Inflammatory macrophage treated with lipopolysaccharide for 4 hours (primary cell): ENCODE measurements around the gene RNF103.
A peak's percentile ranks its signal among the peaks of the same experiment; 100 is the strongest.

Source experiments
- DNase-seq: peaks from one replicate; pipeline ENCODE4 v3.0.0-alpha.2; 2020

The RNF103 gene

GRCh38 chr2:86562922-86563649, 60.6 kb downstream of the RNF103 start, which contains the start of gene CHMP3:
Gene CHMP3, minus strand, starts transcription at chr2:86563443. Its CDS starts 95 bp downstream, at chr2:86563348.
- DNase-seq, result peak; percentile 100

- no peak for DNase-seq
Measured at GRCh38 chr2:86562485-86562921, 61.2 kb downstream of the RNF103 start.

- DNase-seq, result peak; percentile 63
Measured at GRCh38 chr2:86557836-86558235, 65.8 kb downstream of the RNF103 start.

GRCh38 chr2:86556508-86556907, 67.2 kb downstream of the RNF103 start:
- DNase-seq, result no peak
